GOT3 (cell line): ENCODE data around the gene AHCYL1.

Experiments
- DNase-seq: peaks from one replicate; lab custom pipeline; 2025; ENCODE audit warnings: mixed read lengths; lab: John Stamatoyannopoulos, UW

The AHCYL1 gene

DNA sequence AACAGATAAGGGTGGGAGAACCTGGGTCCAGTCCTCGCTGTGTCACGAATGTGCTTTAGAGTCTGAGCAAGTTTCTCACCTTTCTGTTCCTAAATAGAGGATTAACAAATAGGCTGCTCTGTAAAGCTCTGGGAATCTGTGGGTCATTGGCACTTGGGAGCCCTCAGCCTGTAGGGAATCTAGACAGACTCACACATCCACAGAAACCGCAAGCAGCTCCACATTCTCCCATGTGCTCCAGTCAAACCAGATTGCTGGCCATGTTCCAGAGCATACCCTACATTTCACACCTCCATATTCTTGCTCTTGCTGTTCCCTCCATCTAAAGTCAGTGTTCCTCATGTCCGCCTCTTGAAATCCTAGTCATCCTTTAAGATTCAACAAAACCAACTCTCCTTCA, 7.8 kb upstream of the AHCYL1 start:
- DNase-seq, result no peak

DNA sequence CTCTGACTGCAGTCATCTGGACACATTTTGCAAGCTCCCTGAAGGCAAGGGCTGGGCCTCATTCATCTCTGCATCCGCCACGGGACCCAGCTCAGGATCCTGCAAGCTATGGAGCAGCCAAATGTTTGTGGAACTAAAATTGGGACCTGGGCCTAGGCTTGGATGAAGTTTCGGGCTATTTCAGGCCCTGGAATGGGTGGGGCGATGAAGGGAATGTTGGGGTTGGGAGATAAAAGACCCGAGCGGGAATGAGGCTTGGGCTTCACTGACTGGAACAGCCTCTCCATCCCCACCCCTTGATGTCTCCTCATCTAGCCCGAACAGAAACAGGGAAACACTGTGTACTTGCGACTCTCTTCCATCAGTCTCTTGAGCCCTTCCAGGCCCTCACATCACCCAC, 7.3 kb upstream of the AHCYL1 start:
- no peak for DNase-seq

DNA sequence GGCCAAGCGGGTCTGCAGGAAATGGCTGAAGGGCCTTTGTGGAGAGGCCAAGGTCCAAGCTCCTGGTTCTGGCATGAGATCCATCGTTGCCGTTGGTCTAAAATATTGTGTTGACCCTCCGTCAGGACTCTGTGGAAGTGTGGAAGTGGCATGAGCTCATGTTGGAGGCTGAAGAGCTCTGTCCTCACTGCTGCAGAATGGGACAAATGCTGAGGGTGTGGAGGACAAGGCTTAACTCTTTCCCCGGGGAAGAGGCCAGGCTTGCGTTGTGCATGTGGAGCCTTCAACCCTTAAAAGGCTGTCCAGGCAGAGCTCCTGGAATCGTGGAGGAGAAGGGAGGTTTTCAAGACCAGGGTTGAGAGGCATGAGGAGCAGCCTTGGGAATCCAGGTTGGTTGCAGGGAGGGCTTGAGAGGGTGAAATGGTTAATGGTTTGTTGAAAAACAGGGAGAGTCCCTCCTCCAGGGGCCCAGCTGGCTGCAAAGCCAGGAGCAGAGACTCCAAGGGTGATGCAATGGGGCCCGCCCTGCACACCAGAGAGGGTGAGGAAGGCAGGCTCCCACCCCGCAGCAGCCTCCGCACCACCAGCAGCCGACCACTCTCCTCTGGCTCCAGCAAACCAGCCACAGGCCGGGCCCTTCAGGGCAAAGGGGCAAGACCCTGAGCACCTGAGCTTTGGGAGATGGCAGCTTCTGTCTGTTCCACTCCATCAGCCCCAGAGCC, 6.7 kb upstream of the AHCYL1 start:
- no peak for DNase-seq

DNA sequence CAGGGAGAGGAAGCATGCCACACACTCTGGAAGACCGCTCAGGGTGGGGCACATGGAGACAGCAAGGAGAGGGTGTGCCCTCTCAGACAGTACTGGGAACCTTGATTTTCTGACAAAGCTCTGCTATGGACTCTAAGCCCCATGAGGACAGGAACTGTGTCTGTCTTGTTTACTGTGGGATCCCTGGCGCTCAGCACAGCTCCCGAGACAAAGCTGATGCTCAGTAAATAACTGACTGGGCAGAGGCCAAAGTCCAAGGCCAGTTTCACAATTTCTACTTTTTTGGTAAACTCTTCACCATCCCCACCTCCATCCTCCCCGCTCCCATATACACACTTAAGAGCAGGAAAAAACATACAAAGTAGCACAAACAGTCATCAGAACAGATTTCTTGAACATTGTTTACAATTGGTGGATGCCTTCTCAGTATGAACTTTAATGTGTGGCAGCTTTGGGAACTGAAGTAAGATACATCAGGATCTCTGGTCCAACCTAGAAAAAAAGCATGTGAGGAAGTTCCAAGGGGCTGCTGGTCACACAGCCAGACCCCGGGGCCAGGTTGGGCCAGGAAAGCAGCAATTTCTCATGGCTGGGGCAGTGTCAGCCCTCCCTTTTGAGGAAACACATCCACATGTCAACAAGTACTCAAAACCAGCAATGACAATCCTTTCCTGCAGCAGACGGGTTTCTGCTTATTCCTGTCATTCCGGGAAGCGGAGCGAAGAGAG, 5.6 kb upstream of the AHCYL1 start:
- DNase-seq, result no peak

DNA sequence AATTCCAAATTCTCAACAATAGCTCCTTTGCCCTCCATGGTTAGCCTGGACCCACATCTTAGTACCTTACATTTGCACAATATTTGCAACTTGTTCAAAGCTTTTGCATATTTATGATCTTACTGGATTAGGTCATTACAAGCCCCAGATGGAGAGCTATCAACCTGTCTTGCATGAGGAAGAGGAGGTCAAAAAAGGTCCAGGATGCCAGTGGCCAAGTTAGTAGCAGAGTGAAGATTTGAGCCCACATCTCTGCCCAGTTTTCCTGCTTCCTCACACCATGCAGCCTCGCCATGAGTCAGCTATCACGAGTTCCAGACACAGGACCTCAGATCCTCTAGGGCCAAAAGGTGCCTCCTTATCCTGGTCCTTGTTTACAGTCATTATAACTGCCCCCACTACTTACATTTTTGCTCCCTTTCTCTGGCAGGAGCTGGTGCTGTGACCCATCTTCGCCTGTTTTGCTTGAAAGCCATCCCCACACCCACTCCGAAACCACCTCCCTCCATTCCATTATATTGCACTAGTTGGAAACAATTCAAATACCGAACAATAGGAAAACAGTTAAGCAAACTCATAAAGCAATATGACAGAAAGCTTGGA, 5.0 kb upstream of the AHCYL1 start:
- DNase-seq, result peak; percentile 7

- DNase-seq, result no peak
Measured at GRCh38 chr1:109980324-109981003, 4.1 kb upstream of the AHCYL1 start.

- DNase-seq, result no peak
Measured at GRCh38 chr1:109981004-109981335, 3.6 kb upstream of the AHCYL1 start.

GRCh38 chr1:109983380-109984189, 980 bp upstream of the AHCYL1 start:
- DNase-seq, result no peak

DNA sequence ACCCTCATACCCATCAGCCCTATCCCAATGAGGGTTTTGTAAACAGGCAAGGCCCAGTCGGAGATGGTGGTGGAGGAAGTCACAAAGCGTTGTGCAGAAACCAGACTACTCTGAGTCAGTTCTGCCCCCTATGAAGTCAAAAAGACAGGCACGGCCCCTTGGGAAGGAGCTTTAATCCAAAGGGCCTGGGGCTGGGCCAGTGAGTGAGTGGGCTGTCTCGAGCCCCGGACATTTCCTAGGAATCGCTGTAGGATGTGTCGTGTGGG, 442 bp upstream of the AHCYL1 start:
- no peak for DNase-seq

GRCh38 chr1:109985247-109986053, 885 bp downstream of the AHCYL1 start:
- DNase-seq, result no peak

DNA sequence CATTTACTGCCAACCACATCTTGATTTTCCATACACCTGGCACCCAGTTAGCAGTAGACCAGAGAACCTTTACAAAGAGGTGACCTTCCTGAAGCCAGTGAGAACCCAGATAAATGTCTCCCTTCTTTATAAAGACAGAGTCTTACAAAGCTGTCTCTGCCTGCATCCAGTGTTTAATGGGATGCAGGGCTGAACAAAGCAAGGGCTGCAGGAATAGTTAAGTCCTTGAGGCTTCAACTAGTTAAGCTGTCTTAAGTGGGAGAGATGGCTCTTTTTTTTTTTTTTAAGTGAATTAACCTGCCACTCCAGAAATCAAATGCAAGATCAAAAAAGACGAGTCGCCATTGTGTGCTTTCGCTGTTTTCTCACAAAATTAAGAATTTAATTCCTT, 1.5 kb downstream of the AHCYL1 start:
- no peak for DNase-seq

DNA sequence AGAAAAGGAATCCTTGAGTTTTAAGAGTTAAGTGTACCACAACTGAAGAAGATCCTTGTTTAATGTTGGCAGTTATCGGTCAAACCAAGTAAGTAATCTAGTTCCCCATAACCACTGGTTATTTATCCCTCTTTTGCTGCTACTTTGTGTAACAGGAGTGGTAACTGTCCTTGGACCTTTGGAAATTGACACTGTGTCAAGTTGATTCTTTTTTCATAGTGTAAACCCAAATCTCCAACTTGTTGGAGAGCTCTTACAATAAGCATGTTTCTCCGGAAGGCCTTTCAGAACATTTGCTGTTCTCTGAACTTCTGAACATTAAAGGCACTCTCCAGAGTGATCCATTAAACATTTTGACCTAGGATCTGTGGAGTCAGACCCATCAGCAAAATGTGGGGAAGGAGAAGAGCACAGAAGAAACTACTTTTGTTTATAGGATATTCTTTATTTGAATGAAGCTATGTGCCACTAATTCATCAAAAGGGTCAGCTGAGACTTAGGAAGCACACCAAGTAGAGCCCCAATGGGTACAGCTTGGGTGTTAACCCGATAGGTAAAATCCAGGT, 3.9 kb downstream of the AHCYL1 start:
- DNase-seq, result no peak

- DNase-seq, result no peak
Measured at GRCh38 chr1:109989506-109990301, 5.1 kb downstream of the AHCYL1 start.

DNA sequence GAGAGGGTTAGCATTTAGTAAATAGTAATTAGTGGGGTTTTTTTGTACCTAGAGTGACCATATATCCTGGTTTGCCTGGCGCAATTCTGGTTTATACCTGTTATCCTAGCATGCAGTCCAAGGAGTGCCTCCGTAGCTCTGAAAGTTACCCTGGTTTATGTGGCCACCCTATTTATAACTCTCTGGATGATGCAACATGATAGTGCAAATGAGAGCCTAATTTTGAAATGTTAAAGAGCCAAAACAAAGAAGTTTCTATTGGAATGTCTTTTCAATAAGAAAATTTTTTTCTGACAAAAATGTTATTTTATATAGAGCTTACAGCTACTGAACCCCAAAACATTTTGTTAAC, 5.7 kb downstream of the AHCYL1 start:
- DNase-seq, result no peak

DNA sequence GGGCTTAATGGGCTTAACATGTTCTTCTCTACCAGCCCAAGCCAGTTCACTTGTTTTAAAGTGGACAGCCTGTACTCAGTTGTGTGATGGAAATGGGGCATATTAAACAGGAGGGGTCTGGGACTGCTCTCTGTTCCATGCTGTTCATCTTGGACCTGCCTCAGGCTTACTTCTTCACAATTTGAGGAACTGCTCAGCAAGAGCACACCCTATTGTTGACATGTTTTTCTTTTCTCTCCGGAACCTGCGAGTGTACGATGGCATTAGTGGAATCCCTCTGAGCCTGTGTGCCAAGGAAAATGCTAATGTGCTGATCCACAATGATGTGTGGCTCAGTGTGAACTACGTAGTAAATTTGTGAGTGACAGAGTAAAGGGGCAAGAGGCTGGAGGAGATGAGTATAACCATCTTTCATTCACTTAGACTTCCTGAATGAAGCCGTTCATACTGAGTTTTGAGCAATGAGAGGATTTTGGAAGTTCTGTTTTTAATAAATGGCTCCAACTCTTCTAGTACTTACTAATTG, 6.9 kb downstream of the AHCYL1 start:
- no peak for DNase-seq

DNA sequence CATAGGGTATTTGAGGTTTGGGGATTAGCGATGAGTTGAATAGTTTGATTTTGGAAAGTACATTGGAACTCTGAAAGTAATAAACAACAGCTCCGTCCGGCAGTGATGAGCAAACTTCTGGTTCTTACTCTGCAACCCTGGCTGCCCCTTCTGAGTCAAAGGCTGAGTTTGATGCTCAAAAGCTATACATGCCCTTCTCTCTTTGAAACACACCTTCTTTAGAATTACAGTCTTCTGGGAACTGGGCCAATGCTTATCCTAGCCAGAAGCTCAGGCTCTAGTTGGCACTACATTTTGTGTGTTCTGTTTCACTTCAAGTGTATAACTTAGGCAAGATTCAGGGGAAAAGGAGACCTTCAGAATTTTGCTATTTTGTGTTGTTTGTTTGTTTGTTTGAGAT, 9.3 kb downstream of the AHCYL1 start:
- DNase-seq, result no peak

DNA sequence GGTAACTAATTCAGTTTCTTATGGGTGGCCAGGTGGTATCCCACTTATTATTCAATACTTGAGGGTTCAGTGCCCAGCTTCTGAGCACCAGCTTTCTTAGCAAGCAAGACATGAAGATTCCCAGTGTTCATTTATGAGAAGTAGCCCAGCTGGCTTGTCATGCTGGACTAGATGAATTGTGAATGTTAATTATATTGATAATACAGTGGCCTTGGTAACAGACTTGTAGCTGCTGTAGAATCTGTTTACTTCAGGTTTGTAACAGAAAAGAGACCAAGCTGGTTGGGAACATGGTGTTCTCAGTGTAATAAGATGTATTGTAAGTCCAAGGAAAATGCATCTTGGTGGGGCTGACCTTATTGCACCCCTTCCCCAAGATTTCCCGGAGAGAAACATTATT, 10.1 kb downstream of the AHCYL1 start:
- DNase-seq, result no peak

GRCh38 chr1:109995536-109995935, 11.0 kb downstream of the AHCYL1 start:
- DNase-seq, result no peak

- no peak for DNase-seq
Measured at GRCh38 chr1:109996476-109996875, 11.9 kb downstream of the AHCYL1 start.

DNA sequence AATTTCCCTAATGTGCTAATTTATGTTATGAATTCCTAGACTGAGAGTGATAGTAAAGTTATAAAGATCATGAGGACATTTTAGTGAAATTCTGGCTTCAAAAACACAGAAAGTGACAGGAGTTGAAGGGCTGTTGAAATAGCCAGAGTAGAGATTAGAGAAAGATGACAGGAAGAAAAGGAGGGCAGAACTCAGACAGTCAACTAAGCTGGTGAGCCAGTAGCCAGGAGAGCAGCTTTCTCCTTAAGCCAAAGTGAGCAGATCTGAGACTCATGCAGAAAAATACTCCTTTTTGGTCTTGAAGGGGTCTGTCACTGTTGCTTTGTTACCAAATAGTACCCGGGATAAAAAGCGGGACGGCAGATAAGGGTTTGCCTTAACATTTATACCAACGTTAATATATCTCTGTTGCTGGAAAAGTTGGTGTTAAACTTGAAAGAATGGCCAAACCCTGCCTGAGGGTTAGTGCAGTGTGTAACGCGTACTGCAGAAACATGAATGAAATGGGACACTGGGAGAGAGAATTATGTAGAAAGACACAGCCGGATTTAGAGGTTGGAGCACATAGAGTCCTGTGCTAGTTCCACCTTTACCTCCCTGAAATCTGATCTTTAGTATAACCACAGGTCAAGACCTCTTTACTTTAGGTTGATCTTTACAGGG, 12.8 kb downstream of the AHCYL1 start:
- DNase-seq, result no peak
